ENCODE data around the gene MIX23.

The MIX23 gene

DNA sequence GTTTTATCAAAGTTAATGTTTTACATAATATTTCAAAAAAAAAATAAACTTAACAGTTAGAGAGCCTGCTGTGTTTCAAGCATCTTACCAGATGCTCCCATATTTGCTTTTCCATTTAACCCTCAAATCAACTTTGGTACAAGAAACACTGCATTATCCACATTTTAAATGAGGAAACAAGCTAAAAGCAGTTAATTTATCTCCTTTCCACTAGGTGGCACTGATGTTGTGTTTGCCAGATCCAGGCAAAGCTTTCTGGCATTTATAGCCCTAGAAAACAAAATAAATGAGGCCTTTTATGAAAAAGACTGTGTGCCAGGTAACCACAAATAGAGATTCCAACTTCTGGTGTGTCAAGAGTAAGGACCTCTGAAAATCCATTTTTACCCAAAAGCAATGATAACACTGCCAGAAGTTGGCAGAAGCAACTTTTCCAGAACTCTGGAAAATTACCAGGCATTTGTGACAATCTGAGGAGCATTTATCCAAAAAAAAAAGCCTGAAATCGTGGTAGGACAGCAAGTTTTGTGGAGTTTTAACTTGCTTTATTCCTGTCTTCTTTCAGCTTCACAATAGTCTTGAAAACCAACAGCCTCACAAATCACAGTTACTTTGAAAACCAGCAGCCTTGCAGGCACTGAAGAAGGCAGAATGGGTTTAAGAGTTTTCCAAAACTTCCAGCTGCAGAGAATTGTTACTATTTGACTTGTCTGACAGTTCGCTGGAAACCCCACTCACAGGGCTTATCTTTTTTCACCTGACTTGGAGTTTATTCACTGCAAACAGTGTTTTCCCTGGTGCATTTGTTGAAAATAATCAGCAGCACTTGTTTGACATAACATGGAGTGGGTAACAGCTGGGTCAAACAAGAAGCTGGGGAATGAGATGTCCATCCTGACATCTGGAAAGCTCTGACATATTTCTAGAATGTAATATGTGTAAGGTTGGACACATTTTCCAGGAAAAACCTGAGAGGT, 10.1 kb upstream of the MIX23 start:
- DNase-seq (ENCODE audit: low read depth): peak; percentile 56

DNA sequence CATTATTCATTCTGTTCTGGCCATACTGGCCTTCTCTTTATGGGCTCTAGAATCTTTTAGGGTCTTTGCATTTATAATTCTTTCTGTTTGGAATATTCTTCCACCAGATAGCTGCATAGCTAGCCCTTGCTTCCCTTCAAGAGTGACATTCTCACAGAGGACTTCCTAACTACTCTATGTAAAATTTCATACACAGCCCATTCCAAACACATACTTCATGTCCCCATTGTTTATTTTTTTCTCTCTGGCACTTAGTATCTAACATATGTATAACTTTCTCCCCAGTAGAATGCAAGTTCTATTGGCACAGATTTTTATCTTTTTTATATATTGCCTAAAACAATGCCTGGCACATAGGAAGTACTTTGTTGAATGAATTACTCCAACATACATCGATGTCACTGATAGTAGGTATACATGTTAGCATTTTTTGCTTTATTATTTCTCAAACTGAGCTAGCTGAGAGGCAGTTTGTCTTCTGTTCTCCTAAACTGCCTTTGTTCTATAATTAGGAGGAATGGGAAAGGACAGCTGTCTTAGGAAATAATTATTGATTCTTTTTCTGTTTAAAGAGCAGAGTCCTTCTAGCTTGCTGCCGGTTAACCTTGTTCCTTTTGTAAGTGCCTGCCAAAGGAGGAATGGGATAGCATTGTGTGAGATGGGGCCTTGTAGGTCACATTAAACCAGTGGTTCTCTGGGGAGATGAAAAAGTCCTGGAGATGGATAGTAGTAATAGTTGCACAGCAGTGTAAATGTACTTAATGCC, 8.8 kb upstream of the MIX23 start:
- DNase-seq (ENCODE audit: low read depth): no peak

DNA sequence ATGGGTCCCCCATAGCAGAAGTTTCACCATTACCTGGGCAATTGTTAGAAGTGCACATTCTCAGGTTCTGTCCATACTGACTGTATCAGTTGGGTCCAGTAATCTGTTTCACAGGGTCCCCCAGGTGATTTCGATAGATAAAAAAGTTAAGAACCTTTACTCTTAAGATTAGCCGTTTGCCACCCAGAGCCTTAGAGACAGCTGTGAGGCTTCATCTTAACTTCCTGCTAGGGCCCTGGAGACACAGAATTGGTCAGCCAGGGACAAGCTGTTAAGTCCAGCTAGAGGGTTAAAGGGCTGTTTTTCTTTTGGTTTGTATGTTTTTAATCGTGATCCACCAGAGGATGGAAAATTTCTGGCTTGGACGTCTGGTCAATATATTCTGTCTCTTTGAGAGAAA, 7.6 kb upstream of the MIX23 start:
- no peak for DNase-seq (ENCODE audit: low read depth)

DNA sequence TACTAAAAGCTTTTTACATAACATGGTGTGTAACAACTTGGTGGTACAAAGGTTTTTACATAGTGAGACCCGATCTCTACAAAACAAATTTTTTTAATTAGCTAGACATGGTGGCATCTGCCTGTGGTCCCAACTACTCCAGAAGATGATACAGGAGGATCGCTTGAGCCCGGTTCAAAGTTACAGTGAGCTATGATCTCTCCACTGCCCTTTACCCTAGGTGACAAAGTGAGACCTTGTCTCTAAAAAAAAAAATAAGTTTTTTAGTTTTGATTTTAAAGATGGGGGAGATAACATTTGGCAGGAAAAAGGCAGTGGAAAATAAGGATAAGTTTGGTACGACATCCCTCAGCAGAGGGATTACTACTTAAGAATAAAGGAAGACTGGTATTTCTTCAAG, 6.9 kb upstream of the MIX23 start:
- no peak for DNase-seq (ENCODE audit: low read depth)

DNA sequence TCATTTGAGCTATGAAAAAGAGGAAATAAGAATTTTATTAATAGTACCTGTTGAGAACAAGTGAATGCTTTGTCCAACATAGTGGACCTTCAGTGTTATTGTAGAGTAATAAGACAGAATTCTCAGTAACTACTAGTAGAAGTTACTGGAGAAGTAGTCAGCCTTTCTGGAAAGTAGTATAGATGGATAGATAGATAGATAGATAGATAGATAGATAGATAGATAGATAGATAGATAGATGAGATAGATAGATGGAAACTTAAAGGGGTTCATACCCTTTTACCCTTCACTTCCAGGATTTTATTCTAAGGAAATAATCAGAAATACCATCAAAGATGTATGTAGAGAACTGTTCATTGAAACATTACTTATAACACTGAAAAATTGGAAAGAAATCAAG, 6.2 kb upstream of the MIX23 start:
- no peak for DNase-seq (ENCODE audit: low read depth)

DNA sequence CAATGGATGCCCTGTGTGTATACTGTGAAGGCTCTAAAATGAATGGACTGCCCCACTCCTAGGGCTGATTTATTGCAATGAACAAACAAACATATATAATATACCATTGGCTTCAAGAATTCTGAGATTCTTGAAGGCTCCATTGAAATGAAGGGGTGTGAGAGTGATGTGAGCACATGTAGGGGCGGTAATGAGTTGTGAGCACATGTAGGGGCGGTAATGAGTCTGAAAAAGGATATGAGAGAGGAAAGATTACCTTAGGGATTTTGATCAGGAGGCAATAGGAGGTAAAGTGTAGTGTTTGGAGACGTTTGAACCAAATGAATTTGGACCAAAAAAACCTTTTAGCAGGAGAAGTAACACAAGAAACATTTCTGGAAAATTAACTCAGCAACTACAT, 4.7 kb upstream of the MIX23 start:
- no peak for DNase-seq (ENCODE audit: low read depth)

DNA sequence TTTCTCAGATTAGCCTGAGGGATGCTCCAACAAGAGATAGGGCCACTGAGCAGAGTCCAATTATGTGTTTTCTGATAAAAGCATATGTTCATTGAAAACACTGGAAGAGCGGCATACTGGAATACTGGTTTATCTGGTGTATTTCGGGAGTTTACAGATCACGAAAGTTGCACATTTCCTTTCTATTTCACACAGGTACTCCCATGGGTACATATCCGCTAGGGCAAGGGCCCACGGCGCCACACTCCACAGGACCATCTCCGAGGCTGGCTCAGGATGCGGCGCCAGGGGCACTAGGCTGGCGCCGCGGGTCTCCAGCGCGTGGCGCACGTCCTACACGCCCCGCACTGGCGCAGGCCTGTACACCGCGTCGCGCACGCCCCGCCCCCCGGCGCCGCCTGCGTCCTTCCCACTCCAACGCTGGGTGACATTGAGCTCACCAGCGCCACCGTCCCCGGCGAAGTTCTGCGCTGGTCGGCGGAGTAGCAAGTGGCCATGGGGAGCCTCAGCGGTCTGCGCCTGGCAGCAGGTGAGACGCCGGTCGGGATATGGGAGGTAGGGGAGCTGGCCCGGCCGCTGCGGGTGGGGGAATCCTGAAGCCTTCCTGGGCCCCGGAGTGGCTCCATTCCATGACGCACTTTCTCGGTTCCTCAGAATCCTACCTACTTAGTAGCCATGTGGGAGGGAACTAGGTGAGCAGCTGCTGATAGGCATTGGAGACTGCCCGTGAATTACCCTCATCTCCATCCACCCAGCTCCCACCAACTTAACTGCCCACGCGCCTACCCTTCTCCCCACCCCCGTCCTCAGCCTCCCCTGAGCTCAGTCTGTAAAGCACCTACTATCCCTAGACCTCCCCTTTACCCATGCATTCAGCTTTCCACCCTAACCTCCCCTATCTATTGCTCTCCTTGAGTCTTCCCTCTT, 1.0 kb upstream of the MIX23 start, which contains the start of gene FAM162A:
Gene FAM162A, plus strand, starts transcription at position 412 of the 927 bp plus-strand sequence. Its CDS starts 84 bp downstream, at position 496.
- peak; percentile 59 for DNase-seq (ENCODE audit: low read depth)

DNA sequence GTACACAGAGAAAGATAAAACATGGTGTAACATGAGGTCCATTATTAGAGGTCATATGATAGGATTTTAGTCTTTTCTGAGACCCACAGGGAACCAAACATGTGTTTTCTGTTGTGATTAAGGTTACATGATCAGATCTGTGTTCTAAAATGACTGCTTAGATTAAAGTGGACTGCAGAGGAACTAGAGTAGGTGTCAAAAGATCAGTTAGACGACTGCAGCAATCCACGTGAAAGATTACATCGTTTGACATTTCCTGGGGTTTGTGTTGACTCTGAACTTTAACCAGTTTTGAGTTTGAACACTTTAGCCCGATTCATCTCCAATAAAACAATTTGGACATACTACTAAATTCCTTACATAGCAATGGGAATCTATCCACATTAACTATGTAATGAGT, 5.1 kb downstream of the MIX23 start:
- no peak for DNase-seq (ENCODE audit: low read depth)

DNA sequence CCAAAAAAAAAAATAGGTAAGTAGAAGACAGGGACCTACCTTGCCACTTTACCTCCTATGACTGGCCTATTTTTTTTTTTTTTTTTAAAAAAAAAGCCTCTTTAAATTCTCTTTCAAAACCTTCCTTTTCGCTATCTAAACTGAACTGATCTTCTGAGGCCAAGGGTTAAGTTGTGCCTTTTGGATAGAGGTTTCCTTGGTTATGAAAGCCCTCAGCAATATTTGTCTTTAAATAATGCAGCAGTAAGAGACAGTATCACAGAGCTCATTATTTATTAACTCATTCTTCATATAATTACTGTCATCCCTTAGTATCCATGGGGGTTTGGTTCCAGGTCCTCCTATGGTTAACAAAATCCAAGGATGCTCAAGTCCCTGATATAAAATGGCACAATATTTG, 9.0 kb downstream of the MIX23 start:
- DNase-seq (ENCODE audit: low read depth): no peak

DNA sequence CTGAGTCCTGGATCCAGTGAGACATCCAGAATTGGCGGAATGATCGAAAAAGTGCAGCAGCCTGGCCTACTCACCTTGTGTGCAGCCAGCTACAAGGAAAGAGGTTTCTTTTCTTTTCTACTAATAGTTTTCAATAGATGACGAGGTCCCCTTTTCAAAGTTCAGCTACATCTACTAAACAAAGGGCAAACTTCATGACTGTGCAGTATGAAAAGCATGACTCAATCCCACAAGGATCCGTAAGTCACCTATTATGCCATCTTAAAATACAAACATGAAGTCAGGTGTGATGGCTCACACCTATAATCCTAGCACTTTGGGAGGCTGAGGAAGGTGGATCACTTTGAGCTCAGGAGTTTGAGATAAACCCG, 16.7 kb downstream of the MIX23 start:
- DNase-seq (ENCODE audit: low read depth): no peak

DNA sequence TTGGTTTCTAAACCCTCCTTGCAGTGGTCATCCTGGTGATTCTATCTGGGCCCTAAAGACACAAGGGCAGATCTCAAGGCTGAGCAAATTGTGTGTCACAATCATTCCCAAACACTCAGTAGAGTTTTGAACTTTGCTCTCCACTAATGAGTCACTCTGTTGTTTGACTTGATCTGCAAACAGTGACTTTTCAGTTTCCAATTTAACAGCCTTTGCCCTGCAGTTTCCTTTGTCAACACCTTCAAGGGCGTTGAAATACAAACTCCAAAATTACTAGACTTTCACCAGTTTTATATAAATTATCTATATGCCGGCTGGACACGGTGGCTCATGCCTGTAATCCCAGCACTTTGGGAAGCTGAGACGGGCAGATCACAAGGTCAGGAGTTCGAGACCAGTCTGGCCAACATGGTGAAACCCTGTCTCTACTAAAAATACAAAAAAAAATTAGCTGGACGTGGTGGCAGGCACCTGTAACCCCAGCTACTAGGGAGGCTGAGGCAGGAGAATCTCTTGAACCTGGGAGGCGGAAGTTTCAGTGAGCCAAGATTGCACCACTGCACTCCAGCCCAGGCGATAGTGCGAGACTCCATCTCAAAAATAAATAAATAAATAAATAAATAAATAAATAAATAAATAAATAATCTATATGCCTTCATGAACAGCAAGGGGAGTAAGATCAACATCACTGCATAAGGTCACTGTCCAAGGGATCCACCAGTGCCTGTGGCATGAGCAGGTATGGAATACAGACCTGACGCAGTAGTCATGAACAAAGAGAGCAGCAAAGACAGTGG, 17.3 kb downstream of the MIX23 start:
- DNase-seq (ENCODE audit: low read depth): peak; percentile 78

DNA sequence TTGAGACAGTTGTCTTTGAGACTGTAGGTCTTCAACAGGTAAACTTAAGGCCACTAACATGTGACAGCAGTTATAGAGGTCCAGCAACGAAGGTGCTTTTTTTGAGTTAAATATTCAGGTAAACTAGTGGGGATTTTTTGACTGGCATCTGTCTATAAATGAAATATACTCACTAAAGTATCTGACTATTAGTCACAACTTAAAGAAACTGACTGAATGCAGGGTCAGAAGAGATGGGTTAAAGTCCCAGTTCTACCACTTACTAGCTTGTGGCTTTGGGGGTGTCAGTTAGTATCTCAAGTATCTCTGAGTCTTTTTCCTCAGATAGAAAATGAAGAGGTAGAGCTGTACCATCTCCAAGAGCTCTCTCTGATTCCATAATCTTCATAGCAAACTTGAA, 18.0 kb downstream of the MIX23 start:
- DNase-seq (ENCODE audit: low read depth): no peak

DNA sequence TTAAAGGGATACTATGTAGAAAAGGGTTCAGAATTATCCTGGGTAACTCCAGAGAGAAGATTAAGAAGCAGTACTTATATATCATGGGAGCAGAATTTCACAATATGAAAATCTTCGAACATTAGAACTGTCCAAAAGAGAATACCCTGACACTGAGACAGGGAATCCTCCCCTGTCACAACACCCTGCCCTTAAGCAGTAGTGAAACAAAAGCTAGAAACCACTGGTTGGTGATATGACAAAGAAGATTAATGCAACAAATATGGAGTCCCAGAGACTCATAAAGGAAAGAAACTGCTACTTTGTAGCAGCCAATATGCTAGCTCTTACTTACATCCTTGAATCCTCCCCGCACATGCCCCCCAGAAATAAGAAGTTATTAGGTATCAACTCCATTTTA, 18.5 kb downstream of the MIX23 start:
- no peak for DNase-seq (ENCODE audit: low read depth)

DNA sequence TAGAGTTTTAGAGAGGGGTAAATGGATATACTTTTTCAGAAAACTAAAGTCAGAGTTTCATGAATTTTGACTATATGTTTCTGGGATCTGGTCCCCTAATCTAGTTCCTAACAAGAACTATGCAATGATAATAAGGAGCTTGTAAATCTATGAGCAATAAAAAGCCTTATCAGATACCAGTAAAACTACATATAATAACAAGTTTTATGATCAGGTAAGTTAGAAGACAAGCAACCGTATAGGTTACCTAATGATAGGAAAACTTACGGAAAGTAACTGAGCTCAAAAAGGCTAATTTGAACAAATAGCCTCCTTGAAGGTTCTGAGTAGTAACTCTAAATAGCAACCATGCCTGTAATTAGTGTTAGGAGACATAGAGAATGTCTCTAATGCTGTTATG, 21.0 kb downstream of the MIX23 start:
- no peak for DNase-seq (ENCODE audit: low read depth)

DNA sequence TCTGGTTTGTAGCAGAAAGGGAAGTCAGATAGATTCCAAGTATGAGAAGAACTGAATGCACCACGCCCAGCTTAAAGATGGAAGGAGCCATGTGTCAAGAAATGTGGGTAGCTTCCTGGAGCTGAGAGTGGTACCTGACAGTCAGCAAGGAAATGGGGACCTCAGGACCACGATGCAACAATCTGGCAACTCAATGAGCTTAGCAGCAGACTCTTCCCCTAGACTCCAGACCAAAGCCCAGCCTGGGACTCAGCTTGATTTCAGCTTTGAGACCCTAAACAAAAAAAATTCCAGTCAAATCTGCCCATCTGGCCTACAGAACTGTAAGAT, 24.4 kb downstream of the MIX23 start:
- no peak for DNase-seq (ENCODE audit: low read depth)

DNA sequence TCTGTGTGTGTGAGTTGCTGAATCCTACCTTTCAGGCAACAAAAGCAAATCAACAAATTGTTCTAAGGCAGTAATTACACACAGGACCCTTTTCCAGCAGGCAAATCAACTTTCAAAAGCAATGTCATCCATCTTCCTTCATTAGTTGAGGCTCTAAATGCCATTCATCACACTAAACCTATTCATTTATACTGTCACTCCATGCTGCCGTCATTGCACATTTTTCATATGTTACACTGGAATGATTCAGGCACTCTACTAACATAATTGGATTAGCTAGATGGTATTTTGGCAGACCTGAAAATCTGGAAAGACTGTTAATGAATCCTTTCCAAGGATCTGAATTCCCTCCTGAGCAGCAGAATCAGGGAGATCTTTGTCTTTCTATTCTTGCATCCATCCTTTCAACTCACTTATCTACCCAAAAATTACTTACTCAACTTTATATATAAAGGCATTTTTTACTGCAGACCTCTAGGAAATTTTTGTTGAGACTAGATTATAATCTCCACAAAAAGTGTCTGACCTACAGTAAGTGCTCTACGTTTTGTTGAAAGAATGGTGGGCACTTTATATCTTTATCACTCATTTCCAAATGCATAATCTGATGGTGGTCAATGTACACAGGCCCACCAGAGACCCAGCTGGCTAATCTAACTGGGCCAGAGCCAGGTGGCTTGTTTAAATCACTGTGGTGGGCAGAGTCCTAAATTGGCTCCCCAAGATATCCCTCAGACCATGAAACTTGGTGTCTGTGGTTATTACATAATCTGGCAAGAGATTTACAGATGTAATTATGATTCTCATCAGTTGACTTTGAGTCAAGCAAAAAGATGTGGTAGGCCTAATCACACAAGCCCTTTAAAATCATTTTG, 25.0 kb downstream of the MIX23 start:
- no peak for DNase-seq (ENCODE audit: low read depth)

DNA sequence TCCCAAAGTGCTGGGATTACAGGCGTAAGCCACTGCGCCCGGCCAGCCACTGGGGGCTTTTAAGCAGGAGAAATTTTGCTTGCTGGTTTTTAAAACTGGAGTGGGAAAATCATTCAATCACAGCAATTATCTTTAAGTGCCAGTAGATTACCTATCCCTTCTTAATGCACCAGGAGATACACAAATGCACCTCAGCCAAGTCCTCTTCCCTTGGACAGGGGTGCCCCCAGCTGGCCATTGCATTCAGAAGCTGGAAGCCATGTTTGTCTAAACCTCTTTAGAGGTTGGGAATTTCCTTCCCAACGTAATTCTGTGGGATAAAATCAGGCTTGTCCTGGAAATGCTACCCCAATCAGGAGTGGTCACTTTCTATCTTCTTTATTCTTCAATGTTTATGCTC, 26.6 kb downstream of the MIX23 start:
- DNase-seq (ENCODE audit: low read depth): peak; percentile 58

DNA sequence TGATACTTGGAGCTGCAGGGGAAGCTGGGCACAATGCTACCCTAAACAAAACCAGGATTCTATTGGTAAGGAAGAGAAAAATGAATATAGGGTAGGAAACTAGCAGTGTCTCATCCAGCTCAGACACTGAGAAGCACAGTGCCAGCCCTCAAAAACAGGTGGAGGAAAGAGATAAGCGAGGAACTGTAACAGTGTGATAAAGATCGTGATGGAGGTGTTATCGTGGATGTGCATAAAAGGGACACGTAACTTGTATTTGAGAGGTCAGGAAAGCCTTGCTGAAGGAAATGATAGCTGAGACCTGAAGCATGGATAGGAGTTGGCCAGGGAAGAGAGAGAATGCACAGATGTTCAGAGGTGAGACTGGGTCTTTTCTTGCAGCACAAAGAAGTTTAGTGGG, 27.4 kb downstream of the MIX23 start:
- DNase-seq (ENCODE audit: low read depth): no peak

DNA sequence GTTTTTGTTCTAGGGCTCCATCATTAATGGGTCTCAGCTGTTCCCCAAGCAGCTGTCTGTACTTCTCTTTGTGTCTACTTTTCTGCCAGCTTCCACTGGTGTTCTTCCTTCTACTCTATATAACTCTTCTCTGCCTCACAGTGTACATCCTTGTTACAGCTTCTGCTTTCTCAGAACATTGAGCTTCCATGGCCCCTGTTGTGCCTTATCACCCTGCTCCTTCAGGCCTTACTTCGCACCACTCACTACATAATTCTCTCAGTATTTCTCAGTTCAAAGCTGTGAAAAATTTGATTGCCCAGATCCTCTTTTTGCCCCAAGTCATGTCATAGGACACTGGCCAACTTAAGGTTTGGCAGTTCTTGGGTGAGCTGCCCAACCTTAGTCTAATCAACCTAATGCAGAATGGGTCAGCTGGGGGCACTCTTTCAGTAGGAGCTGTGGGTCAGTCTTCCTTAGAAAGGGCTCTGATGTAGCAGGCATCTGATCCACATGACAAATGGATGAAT, 29.1 kb downstream of the MIX23 start:
- no peak for DNase-seq (ENCODE audit: low read depth)

DNA sequence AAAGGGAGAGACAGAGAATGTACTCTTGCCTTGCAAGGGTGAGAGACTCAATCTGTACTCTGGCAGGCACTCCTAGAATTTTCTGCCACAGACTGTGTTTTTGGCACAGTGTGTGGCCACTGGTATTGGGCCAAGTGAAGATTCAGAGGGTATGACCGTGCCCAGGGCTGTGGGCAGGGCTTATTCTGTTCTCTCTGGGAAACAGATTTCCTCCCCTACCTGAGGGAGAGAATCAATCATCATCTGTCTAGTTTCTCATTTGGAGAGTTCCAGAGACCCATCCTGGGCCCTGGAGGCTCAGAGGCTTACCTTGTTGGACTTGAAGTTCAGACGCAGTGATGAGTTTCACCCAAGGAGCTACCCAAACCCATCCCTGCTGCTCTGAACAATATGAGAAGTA, 29.8 kb downstream of the MIX23 start:
- no peak for DNase-seq (ENCODE audit: low read depth)

Data from amniotic epithelial cell (primary cell).